Measurements from ENCODE around the gene CERS6.

The CERS6 gene

GRCh38 chr2:168703926-168704325 lies 247.9 kb downstream of the CERS6 start:
- TF ChIP-seq CTCF (IDR thresholded peaks at IDR 0.05; ENCODE audit: control insufficient read depth, insufficient read depth, low read depth, low read length, missing control alignments) = no peak
- no peak overlapping the region for H3K4me3 ChIP-seq (ENCODE audit: control insufficient read depth, low read depth, low read length)
- no peak for DNase-seq (ENCODE audit: low read depth)

DNA sequence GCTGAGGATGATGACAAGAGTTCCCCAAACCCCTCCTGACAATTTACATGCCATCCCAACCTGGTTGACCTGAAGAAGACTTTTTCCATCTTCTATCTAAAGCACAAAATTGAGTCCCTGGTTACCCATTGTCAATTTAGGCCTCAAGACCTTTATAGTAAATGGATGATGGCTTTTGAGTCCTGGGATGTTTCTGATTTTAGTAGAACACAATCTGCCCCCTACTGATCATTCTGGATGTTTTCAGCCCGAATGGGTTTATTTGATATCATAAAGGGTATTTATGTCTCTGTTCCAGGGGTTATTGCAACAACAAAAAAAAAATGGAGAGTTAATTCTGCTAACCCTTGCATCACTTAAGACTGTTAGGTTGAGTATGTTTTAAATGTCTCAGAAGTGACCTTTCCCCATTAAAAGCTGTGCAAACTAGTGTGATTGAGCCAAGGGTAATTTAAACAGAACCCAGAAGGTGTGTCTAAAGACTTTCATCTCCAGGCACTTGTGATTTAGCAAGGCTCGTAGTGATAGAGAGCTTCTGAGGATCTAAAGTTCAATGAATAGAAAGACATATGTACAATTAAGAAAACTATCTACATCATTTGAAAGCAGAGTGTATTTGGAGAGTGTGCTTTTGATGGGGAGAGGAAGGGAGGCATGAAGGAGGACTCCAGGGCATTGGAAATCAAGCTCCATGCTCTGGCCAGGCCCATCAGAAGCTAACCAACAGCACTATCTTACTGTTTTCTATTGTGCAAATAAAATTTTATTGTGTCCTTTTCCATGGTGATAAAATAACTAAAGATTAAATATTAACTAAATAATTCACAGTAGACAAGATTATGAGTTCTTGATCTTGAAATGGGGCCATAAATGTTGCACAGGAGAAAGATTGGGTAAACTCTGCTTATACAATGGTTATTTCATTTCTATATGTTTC lies 249.7 kb downstream of the CERS6 start:
- no peak for DNase-seq (ENCODE audit: low read depth)

DNA sequence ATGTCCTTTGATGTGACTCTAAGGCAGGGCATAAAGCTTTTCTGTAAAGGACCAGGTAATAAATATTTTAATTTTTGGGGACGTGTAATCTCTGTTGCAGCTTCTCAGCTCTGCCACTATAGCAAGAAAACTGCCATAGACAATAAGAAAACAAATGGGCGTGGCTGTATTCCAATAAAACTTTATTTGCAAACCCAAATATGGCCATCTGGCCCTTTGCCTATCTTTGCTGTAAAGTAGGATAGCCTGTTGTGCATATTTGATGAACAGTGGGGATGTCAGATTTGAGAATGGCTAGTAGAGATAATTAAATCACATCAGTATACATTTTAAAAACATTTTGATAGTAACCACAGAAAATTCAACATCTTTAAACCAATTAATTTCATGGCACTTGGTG lies 250.7 kb downstream of the CERS6 start:
- TF ChIP-seq CTCF (IDR thresholded peaks at IDR 0.05; ENCODE audit: control insufficient read depth, insufficient read depth, low read depth, low read length, missing control alignments) = no peak
- no peak for DNase-seq (ENCODE audit: low read depth)
- no peak overlapping the region for H3K4me3 ChIP-seq (ENCODE audit: control insufficient read depth, low read depth, low read length)

More for the DNA sequence above, 249.7 kb downstream of the CERS6 start:
- no peak overlapping the region for H3K4me3 ChIP-seq (ENCODE audit: control insufficient read depth, low read depth, low read length)
- peak; percentile 45 for TF ChIP-seq CTCF (IDR thresholded peaks at IDR 0.05; ENCODE audit: control insufficient read depth, insufficient read depth, low read depth, low read length, missing control alignments)

DNA sequence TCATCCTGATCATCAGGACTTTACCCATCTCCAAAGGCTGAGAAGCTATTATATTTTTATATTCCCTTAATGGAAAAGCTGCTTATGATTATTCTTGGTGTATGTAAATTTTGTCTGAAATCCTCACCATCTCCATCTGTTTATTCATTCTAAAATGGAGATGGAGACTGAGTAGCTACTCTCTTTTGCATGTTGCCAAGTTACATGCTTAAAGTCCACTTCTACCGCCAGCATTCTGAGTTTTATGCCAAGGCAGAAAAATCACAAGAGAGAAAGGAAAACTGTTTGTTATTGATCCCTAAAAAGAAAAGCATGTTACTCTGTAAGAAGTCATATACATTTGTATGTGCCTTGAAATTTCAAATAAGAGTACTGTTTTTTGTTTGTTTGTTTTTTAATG lies 252.0 kb downstream of the CERS6 start:
- no peak for TF ChIP-seq CTCF (IDR thresholded peaks at IDR 0.05; ENCODE audit: control insufficient read depth, insufficient read depth, low read depth, low read length, missing control alignments)
- DNase-seq (ENCODE audit: low read depth) = no peak
- no peak overlapping the region for H3K4me3 ChIP-seq (ENCODE audit: control insufficient read depth, low read depth, low read length)

DNA sequence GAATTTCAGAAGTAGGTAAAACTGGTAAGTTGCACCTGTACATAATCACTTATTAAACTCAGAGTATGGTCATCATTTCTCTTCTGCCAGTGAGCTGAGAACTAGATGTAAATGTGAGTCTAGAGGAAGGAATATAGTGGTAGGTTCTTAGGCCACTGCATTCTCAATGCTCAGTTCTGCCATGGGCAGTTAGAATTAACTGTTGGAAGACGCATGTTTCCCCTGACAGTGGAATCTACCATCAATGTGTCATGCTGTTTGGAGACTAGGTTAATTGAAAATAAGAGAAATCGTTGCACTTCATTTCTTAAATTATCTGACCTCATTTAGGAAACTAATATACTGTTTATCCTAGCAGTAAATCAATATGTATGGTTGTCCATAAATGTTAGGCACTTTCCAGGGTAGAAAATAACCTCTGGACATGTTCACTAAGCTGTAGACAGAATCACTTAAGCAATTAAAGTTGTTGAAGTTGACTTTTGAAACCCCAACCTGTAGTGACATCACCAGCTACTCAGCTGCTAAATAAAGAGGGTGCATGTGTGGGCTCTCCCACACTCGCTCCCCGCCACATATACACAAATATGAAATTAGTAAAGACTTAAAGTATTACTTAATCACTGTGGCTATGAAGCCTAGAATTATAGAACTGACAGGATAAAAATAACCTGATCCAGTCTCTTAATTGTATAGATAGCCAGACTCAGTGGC lies 254.8 kb downstream of the CERS6 start:
- DNase-seq (ENCODE audit: low read depth) = no peak

DNA sequence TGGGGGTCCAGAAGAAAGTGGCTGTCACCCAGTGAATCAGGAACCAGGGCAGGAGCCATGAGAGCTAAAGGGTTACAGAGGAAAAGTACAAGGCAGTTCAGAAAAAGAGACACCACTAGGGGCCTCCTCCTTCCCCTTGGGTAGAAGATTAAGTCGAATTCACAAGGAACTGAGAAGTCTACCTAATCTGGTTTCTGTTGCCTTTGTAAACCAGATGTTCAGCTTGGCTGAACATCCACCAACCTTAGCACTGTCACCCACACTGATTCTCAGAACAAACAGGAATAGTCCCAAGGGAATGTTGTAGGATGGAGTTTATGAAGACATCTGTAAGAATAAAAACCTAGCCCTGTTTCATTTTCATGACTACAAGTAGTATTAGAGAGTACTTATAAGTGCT lies 256.0 kb downstream of the CERS6 start:
- no peak for DNase-seq (ENCODE audit: low read depth)
- TF ChIP-seq CTCF (IDR thresholded peaks at IDR 0.05; ENCODE audit: control insufficient read depth, insufficient read depth, low read depth, low read length, missing control alignments) = peak; percentile 9
- H3K4me3 ChIP-seq (ENCODE audit: control insufficient read depth, low read depth, low read length) = no peak overlapping the region

More for the DNA sequence above, 254.8 kb downstream of the CERS6 start:
- H3K4me3 ChIP-seq (ENCODE audit: control insufficient read depth, low read depth, low read length) = no peak overlapping the region
- TF ChIP-seq CTCF (IDR thresholded peaks at IDR 0.05; ENCODE audit: control insufficient read depth, insufficient read depth, low read depth, low read length, missing control alignments) = no peak
